Hepatocyte (in vitro differentiated cells): ENCODE measurements around the gene MT4.

Experiments used
- CTCF ChIP-seq: fragments of 200-600 bp; sonication (generic); IDR thresholded peaks from 2 replicates; pipeline ENCODE4 v1.5.1; 2016; ENCODE audit warnings: antibody characterized with exemption, mild to moderate bottlenecking; ENCODE audit not compliant: poor library complexity
- EZH2 ChIP-seq: fragments of 200-600 bp; sonication (generic); IDR thresholded peaks from 2 replicates; pipeline ENCODE4 v1.6.1; 2016; ENCODE audit warnings: antibody characterized with exemption, mild to moderate bottlenecking, borderline replicate concordance

DNA sequence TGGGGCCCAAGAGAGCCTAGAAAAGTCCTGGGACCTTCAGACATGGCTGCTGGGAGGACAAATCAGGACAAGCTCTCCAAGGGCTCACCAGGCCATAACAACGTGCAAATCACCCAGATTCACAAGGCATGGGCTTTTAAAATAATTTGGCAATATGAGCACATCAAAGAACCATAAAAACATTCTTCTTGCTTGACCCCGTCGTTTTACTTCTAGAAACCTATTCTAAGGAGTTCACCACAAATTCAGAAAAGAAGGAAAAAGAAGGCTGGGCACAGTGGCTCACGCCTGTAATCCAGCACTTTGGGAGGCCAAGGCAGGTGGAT, 12.4 kb downstream of the MT4 start:
- TF ChIP-seq CTCF (no peak), EZH2 (no peak)
